ENCODE data around the gene OR5C1.

DNA sequence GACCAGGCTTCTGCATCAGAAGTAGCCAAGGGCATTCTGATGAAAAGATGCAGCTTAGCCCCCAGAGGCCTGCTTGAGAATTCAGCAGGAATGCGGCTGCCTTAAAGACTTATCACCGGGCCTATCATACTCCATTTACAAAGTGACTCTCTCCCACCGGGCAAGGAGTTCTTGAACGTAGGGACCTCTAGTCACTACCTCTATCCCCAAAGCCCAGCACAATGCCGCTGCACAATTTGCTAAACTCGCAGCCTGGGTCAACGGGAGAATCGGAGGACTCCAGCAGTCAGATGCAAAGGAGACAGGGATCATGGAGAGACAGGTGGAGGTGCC lies 39.0 kb downstream of the OR5C1 start:
- TF ChIP-seq, protein P1, sequence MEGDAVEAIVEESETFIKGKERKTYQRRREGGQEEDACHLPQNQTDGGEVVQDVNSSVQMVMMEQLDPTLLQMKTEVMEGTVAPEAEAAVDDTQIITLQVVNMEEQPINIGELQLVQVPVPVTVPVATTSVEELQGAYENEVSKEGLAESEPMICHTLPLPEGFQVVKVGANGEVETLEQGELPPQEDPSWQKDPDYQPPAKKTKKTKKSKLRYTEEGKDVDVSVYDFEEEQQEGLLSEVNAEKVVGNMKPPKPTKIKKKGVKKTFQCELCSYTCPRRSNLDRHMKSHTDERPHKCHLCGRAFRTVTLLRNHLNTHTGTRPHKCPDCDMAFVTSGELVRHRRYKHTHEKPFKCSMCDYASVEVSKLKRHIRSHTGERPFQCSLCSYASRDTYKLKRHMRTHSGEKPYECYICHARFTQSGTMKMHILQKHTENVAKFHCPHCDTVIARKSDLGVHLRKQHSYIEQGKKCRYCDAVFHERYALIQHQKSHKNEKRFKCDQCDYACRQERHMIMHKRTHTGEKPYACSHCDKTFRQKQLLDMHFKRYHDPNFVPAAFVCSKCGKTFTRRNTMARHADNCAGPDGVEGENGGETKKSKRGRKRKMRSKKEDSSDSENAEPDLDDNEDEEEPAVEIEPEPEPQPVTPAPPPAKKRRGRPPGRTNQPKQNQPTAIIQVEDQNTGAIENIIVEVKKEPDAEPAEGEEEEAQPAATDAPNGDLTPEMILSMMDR (IDR thresholded peaks at IDR 0.05; ENCODE audit: insufficient read depth, low read length) = no peak
- TF ChIP-seq POLR2AphosphoS5 (IDR thresholded peaks at IDR 0.05; ENCODE audit: low read depth) (no peak), SPI1 (IDR thresholded peaks at IDR 0.05; ENCODE audit: borderline replicate concordance, low read depth) (no peak)

Measured in HL-60 (cell line).